ENCODE measurements around the gene AHRR. TPM values are rescaled to one million over a fixed set of nuclear protein-coding genes. Genes with fewer than 3 reads are reported as not detected.

Gene AHRR
- total RNA-seq, 1 donor from 2014 or later: 11.3 TPM

- intact Hi-C loops (cut with DNase I): no loop called here
- no peak for DNase-seq (ENCODE audit: extremely low spot score in 2 of 2)
- Histone ChIP-seq H3K4me3 (no peak overlapping the region), H3K9me3 (no peaks in the 10 kb centered on the region), H3K4me1 (peaks cover 1% of the 10 kb centered on the region), H3K27me3 (no peaks in the 10 kb centered on the region), H3K27ac (no peak overlapping the region), H3K36me3 (peaks cover 0 to 52% of the 10 kb centered on the region in 2 donors)
- TF ChIP-seq CTCF (IDR thresholded peaks at IDR 0.05): no peak
These were observed 144.3 kb downstream of the AHRR start for GRCh38 chr5:465591-466403.

GRCh38 chr5:466661-467310, 145.3 kb downstream of the AHRR start:
- DNase-seq (ENCODE audit: extremely low spot score in 2 of 2): no peak
- TF ChIP-seq POLR2AphosphoS5 (IDR thresholded peaks at IDR 0.05; ENCODE audit: insufficient read depth in 1 of 2, low read depth in 1 of 2) (no peak), POLR2A (IDR thresholded peaks at IDR 0.05) (no peak), CTCF (IDR thresholded peaks at IDR 0.05) (no peak)
- H3K36me3 ChIP-seq: peaks cover 0 to 52% of the 10 kb centered on the region in 2 donors
- intact Hi-C loops (cut with DNase I): no loop called here
- H3K27ac ChIP-seq: no peak overlapping the region
- H3K27me3 ChIP-seq: no peaks in the 10 kb centered on the region
- no peak overlapping the region for H3K4me3 ChIP-seq
- no peaks in the 10 kb centered on the region for H3K9me3 ChIP-seq
- H3K4me1 ChIP-seq: peaks cover 11% of the 10 kb centered on the region

GRCh38 chr5:468401-468800, 146.9 kb downstream of the AHRR start:
- H3K36me3 ChIP-seq: peaks cover 0 to 37% of the 10 kb centered on the region in 2 donors
- no peak for DNase-seq (ENCODE audit: extremely low spot score in 2 of 2)
- no peaks in the 10 kb centered on the region for H3K9me3 ChIP-seq

GRCh38 chr5:469752-470483, 148.4 kb downstream of the AHRR start:
- no peaks in the 10 kb centered on the region for H3K9me3 ChIP-seq
- intact Hi-C loops (cut with DNase I): no loop called here
- peaks cover 0 to 29% of the 10 kb centered on the region in 2 donors for H3K36me3 ChIP-seq
- H3K4me1 ChIP-seq: peaks cover 31% of the 10 kb centered on the region
- no peak for TF ChIP-seq POLR2AphosphoS5 (IDR thresholded peaks at IDR 0.05; ENCODE audit: insufficient read depth in 1 of 2, low read depth in 1 of 2)
- no peak for TF ChIP-seq POLR2A (IDR thresholded peaks at IDR 0.05)
- no peak for TF ChIP-seq CTCF (IDR thresholded peaks at IDR 0.05)
- H3K27me3 ChIP-seq: no peaks in the 10 kb centered on the region
- no peak for DNase-seq (ENCODE audit: extremely low spot score in 2 of 2)
- no peak overlapping the region for H3K27ac ChIP-seq
- no peak overlapping the region for H3K4me3 ChIP-seq

More at GRCh38 chr5:468401-468800, 146.9 kb downstream of the AHRR start:
- TF ChIP-seq CTCF (IDR thresholded peaks at IDR 0.05) (no peak), POLR2A (IDR thresholded peaks at IDR 0.05) (no peak), POLR2AphosphoS5 (IDR thresholded peaks at IDR 0.05; ENCODE audit: insufficient read depth in 1 of 2, low read depth in 1 of 2) (no peak)
- peaks cover 20% of the 10 kb centered on the region for H3K4me1 ChIP-seq
- H3K4me3 ChIP-seq: no peak overlapping the region
- intact Hi-C loops (cut with DNase I): no loop called here
- H3K27me3 ChIP-seq: no peaks in the 10 kb centered on the region
- no peak overlapping the region for H3K27ac ChIP-seq
